IMR-90 (cell line): Measurements from ENCODE around the gene UTP18. TPM values are rescaled to one million over a fixed set of nuclear protein-coding genes. Genes with fewer than 3 reads are reported as not detected.

ENCODE experiments used
- ATAC-seq: fragments of 200-7000 bp; cut with Tn5 transposase; 2 replicates; pipeline ENCODE4 v1.9.1; 2020; ENCODE audit warnings: low read depth, mild to moderate bottlenecking, moderate library complexity
- BruUV-seq: library from RNA; stranded (reverse); fragments of 400-500 nt; replicated peaks from 2 replicates; lab custom pipeline; 2021; lab: Mats Ljungman, UMichigan
- CTCF ChIA-PET: fragments of 300-600 bp; formaldehyde crosslinking; extraction: SDS; loops from one replicate; lab custom pipeline; 2021; ENCODE audit warnings: antibody characterized with exemption; lab: Yijun Ruan, JAX
- POLR2A ChIA-PET: fragments of 300-600 bp; sonication (Branson Sonifier 250); formaldehyde crosslinking; loops from one replicate; lab custom pipeline; 2022; ENCODE audit warnings: antibody characterized with exemption; ENCODE audit not compliant: unreplicated experiment; lab: Charles Lee
- DNase-seq: peaks from one replicate; pipeline ENCODE4 v3.0.0; 2013
- H2AFZ ChIP-seq: replicated peaks from 2 replicates; pipeline ENCODE3; 2013; ENCODE audit warnings: low read length, mild to moderate bottlenecking; ENCODE audit not compliant: poor library complexity
- H2AK5ac ChIP-seq: 2 replicates; pipeline ENCODE4 v1.6.1; 2013; ENCODE audit warnings: low read depth, low read length, inconsistent platforms
- H2AK9ac ChIP-seq: replicated peaks from 2 replicates; pipeline ENCODE3; 2013; ENCODE audit warnings: mild to moderate bottlenecking, low read depth, low read length, moderate library complexity; ENCODE audit not compliant: poor library complexity
- H2BK120ac ChIP-seq: 2 replicates; pipeline ENCODE4 v1.6.1; 2013; ENCODE audit warnings: low read depth, low read length, inconsistent platforms
- H2BK15ac ChIP-seq: 3 replicates; pipeline ENCODE4 v1.6.1; 2013; ENCODE audit warnings: low read depth, low read length, inconsistent platforms
- H2BK20ac ChIP-seq: 2 replicates; pipeline ENCODE4 v1.6.1; 2013; ENCODE audit warnings: low read depth, mild to moderate bottlenecking, inconsistent platforms, low read length, moderate library complexity
- H2BK5ac ChIP-seq: 2 replicates; pipeline ENCODE4 v1.6.1; 2013; ENCODE audit warnings: mild to moderate bottlenecking, low read depth, low read length, inconsistent platforms; ENCODE audit not compliant: poor library complexity, severe bottlenecking
- H3K14ac ChIP-seq: replicated peaks from 2 replicates; pipeline ENCODE4 v1.6.1; 2013; ENCODE audit warnings: low read depth, low read length, inconsistent platforms
- H3K18ac ChIP-seq: 2 replicates; pipeline ENCODE4 v1.6.1; 2013; ENCODE audit warnings: low read depth, low read length, control low read depth
- H3K23ac ChIP-seq: 2 replicates; pipeline ENCODE4 v1.6.1; 2013; ENCODE audit warnings: low read depth, low read length, inconsistent platforms
- H3K27ac ChIP-seq: 2 replicates; pipeline ENCODE4 v1.5.1; 2013; ENCODE audit warnings: mild to moderate bottlenecking, control low read depth, low read length; ENCODE audit not compliant: insufficient read depth
- H3K27me3 ChIP-seq: 2 replicates; pipeline ENCODE4 v1.6.1; 2013; ENCODE audit warnings: low read length; ENCODE audit not compliant: control insufficient read depth, insufficient read depth
- H3K36me3 ChIP-seq: 2 replicates; pipeline ENCODE4 v1.6.1; 2013; ENCODE audit warnings: low read length, mixed read lengths; ENCODE audit not compliant: control insufficient read depth, insufficient read depth
- H3K4ac ChIP-seq: 2 replicates; pipeline ENCODE4 v1.6.1; 2013; ENCODE audit warnings: low read depth, low read length, inconsistent platforms
- H3K4me1 ChIP-seq: 2 replicates; pipeline ENCODE4 v1.6.1; 2013; ENCODE audit warnings: low read length, mixed read lengths; ENCODE audit not compliant: control insufficient read depth, insufficient read depth
- H3K4me2 ChIP-seq: 2 replicates; pipeline ENCODE4 v1.6.1; 2013; ENCODE audit warnings: low read depth, mild to moderate bottlenecking, control low read depth, low read length, moderate library complexity
- H3K4me3 ChIP-seq: 2 replicates; pipeline ENCODE4 v1.5.1; 2013; ENCODE audit warnings: low read depth, mild to moderate bottlenecking, control low read depth, low read length, moderate library complexity; ENCODE audit not compliant: insufficient read depth
- H3K56ac ChIP-seq: 2 replicates; pipeline ENCODE4 v1.6.1; 2013; ENCODE audit warnings: low read length, inconsistent platforms; ENCODE audit not compliant: insufficient read depth; ENCODE audit errors: extremely low read depth
- H3K79me1 ChIP-seq, 2 experiments: 2 replicates each; pipeline ENCODE4 v1.6.1; 2013; ENCODE audit warnings: low read length in 2 of 2, inconsistent platforms in 1 of 2, low read depth in 1 of 2
- H3K9ac ChIP-seq: 2 replicates; pipeline ENCODE4 v1.6.1; 2013; ENCODE audit warnings: low read depth, low read length, control low read depth
- H3K9me1 ChIP-seq: 2 replicates; pipeline ENCODE4 v1.6.1; 2013; ENCODE audit warnings: low read length, inconsistent platforms; ENCODE audit not compliant: insufficient read depth
- H3K9me3 ChIP-seq: 2 replicates; pipeline ENCODE4 v1.6.1; 2013; ENCODE audit warnings: low read length; ENCODE audit not compliant: control insufficient read depth, insufficient read depth
- H4K20me1 ChIP-seq: 2 replicates; pipeline ENCODE4 v1.6.1; 2013; ENCODE audit warnings: low read length, inconsistent platforms; ENCODE audit not compliant: insufficient read depth
- H4K5ac ChIP-seq: 2 replicates; pipeline ENCODE4 v1.6.1; 2013; ENCODE audit warnings: mild to moderate bottlenecking, low read depth, low read length, control low read depth
- H4K8ac ChIP-seq, 2 experiments: 2 replicates each; pipeline ENCODE4 v1.6.1; 2013; ENCODE audit warnings: low read depth in 2 of 2, low read length in 2 of 2, control low read depth in 1 of 2, inconsistent platforms in 1 of 2
- H4K91ac ChIP-seq: 2 replicates; pipeline ENCODE4 v1.6.1; 2013; ENCODE audit warnings: low read depth, low read length, inconsistent platforms; ENCODE audit not compliant: insufficient read depth
- BHLHE40 ChIP-seq: fragments of 150-350 bp; IDR thresholded peaks from 2 replicates; pipeline ENCODE4 v1.6.1; 2016; ENCODE audit warnings: mild to moderate bottlenecking, low read depth, low read length
- CEBPB ChIP-seq: IDR thresholded peaks from 2 replicates; pipeline ENCODE4 v1.6.1; 2012; ENCODE audit warnings: low read depth, low read length, improper control_type of control experiment
- FOS ChIP-seq: fragments of 150-350 bp; IDR thresholded peaks from 2 replicates; pipeline ENCODE4 v1.6.1; 2016; ENCODE audit warnings: low read depth, low read length
- SMC3 ChIP-seq: fragments of 150-350 bp; IDR thresholded peaks from 2 replicates; pipeline ENCODE4 v1.6.1; 2016; ENCODE audit warnings: low read depth, mild to moderate bottlenecking, antibody characterized with exemption, low read length, moderate library complexity
- WGBS, 2 experiments: methylation state at CpG; one replicate each; pipeline versions ENCODE4 v1.1.5 to v1.1.7; 2013; ENCODE audit warnings: missing lambda C conversion rate in 2 of 2; ENCODE audit not compliant: insufficient read length in 1 of 2; ENCODE audit errors: extremely low coverage in 2 of 2; 5-methylcytosine and 5-hydroxymethylcytosine counted together
- dilution Hi-C: fragments of 300-500 bp; cut with HindIII; formaldehyde crosslinking; loops from one replicate; pipeline ENCODE4 v1.14.3; 2018; ENCODE audit warnings: low sequenced_read_pairs; ENCODE audit not compliant: unreplicated experiment
- in situ Hi-C: fragments of 300-500 bp; cut with MboI; formaldehyde crosslinking; loops from 3 replicates; pipeline ENCODE4 v1.14.3; 2019; ENCODE audit warnings: low sequenced_read_pairs, inconsistent platforms, mixed read lengths
- intact Hi-C: fragments of 100-400 bp; cut with micrococcal nuclease; formaldehyde crosslinking; loops from 2 replicates; pipeline ENCODE4 v1.10.0; 2022
- polyA plus RNA-seq, 3 experiments: library from polyadenylated mRNA; depleted of rRNA; stranded (reverse); fragments of >200 nt; gene quantifications; 2 replicates each; pipeline ENCODE4 v1.2.3, GENCODE V29; 2012; ENCODE audit warnings: low replicate concordance in 1 of 3
- total RNA-seq: library from RNA; depleted of rRNA; stranded (reverse); fragments of >200 nt; gene quantifications from 2 replicates; pipeline ENCODE4 v1.2.3, GENCODE V29; 2012

The UTP18 gene
- total and polyA plus RNA-seq, 2 of the 4 experiments (the other 2 are of a cell fraction) = 17.7 to 22.4 TPM

DNA sequence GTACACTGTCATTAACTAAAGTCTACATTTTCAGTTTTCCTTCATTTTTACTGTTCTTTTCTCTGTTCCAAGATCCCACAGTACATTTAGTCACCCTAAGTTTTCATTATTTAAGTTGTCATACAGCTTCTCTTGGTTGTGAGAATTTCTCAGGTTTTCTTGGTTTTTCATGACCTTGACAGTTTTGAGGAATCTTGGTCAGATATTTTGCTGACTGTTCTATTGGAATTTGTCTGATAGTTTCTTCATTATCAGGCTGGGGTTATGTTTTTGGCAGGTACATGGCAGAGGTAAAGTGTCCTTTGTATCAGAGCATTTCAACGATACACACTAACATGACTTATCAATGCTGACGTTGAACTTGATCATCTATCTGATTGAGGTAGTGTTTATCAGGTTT is 20.1 kb upstream of the UTP18 start:
- WGBS, 2 experiments = no CpG with 5 or more reads among the region's 2 CpGs
- H4K20me1 ChIP-seq = 0 out of 2 replicates have a peak, but pooled peaks cover 2% of the 10 kb centered on the region
- no peak for TF ChIP-seq FOS
- no peak for TF ChIP-seq BHLHE40
- no peak for TF ChIP-seq CEBPB
- TF ChIP-seq SMC3 = no peak
- no peaks in the 10 kb centered on the region for H3K9me1 ChIP-seq
- no peak overlapping the region for H2BK15ac ChIP-seq
- no peaks in the 10 kb centered on the region for H3K9me3 ChIP-seq
- no peak overlapping the region for H3K4me3 ChIP-seq
- no peak overlapping the region for H4K8ac ChIP-seq
- no peak overlapping the region for H2AK5ac ChIP-seq
- H3K36me3 ChIP-seq = no peaks in the 10 kb centered on the region
- no peak overlapping the region for H3K4ac ChIP-seq
- H3K18ac ChIP-seq = no peak overlapping the region
- no peak overlapping the region for H2BK120ac ChIP-seq
- DNase-seq (no peak), ATAC-seq (no peak)
- no peak overlapping the region for H3K9ac ChIP-seq
- H4K5ac ChIP-seq = no peak overlapping the region
- dilution Hi-C loops (no loop called here), in situ Hi-C loops (no loop called here), intact Hi-C loops (no loop called here)
- no peak overlapping the region for H2BK5ac ChIP-seq
- H2BK20ac ChIP-seq = no peak overlapping the region
- H3K4me2 ChIP-seq = no peak overlapping the region
- H4K91ac ChIP-seq = no peak overlapping the region
- no peak overlapping the region for H3K23ac ChIP-seq
- H3K14ac ChIP-seq = no peak overlapping the region
- CTCF ChIA-PET = no interaction called here
- no peak overlapping the region for H3K27ac ChIP-seq
- POLR2A ChIA-PET = no interaction called here
- H2AK9ac ChIP-seq = no peak overlapping the region
- H3K4me1 ChIP-seq = no peaks in the 10 kb centered on the region
- no TSS peak for BruUV-seq
- no peak overlapping the region for H2AFZ ChIP-seq
- peaks cover 6 to 44% of the 10 kb centered on the region in 2 experiments for H3K79me1 ChIP-seq
- no peaks in the 10 kb centered on the region for H3K27me3 ChIP-seq
- no peak overlapping the region for H3K56ac ChIP-seq
